ENCODE measurements around the gene LOXHD1.

Gene LOXHD1

DNA sequence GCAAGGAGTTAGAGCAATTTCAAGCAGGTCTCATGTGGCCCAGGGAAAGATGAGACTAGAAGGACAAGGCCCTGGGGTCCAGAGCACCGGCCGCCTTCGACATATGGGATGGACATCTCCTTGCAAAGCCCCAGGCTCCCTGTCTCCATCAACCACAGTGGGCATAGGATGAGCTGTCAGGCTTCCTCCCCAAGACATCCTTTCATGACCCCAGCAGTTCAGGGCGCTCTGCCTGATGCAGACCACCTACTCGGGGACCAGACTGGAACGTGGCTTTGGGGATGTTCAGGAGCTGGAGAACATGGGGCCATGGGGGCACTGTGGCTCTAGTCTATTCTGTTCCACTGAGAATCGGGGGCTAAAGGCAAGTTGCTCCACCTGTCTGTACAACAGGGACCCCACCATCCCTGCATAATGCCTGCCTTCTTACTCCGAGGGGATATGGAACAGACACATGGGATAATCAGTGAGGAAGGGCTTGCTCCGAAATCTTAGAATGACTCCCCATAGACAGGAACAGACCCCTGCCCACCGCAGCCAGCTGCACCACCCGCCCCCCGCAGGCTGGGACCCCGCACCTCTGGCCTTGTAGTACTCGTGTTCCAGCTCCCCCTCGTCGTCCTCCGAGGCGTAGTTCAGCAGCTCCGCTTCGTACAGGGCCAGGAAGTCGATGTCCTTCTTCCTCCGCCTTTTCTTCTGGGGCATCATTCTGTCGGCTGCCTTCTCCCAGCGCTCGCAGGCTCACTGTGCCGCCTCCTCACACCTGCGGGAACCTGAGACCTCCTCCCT lies 500 bp downstream of the LOXHD1 start:
- no peak overlapping the region for H3K27ac ChIP-seq
- H3K4me1 ChIP-seq: peaks cover 7% of the 10 kb centered on the region
- H3K36me3 ChIP-seq (ENCODE audit: control insufficient read depth, insufficient read depth, low read length): no peaks in the 10 kb centered on the region
- no peak overlapping the region for H2AFZ ChIP-seq
- H3K79me2 ChIP-seq: no peaks in the 10 kb centered on the region
- no peak overlapping the region for H3K4me2 ChIP-seq (ENCODE audit: low read length)
- no peak overlapping the region for H3K9ac ChIP-seq
- no peaks in the 10 kb centered on the region for H3K27me3 ChIP-seq (ENCODE audit: control insufficient read depth, insufficient read depth, low read length)
- TF ChIP-seq, protein P1, sequence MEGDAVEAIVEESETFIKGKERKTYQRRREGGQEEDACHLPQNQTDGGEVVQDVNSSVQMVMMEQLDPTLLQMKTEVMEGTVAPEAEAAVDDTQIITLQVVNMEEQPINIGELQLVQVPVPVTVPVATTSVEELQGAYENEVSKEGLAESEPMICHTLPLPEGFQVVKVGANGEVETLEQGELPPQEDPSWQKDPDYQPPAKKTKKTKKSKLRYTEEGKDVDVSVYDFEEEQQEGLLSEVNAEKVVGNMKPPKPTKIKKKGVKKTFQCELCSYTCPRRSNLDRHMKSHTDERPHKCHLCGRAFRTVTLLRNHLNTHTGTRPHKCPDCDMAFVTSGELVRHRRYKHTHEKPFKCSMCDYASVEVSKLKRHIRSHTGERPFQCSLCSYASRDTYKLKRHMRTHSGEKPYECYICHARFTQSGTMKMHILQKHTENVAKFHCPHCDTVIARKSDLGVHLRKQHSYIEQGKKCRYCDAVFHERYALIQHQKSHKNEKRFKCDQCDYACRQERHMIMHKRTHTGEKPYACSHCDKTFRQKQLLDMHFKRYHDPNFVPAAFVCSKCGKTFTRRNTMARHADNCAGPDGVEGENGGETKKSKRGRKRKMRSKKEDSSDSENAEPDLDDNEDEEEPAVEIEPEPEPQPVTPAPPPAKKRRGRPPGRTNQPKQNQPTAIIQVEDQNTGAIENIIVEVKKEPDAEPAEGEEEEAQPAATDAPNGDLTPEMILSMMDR (IDR thresholded peaks at IDR 0.05): no peak
- no peaks in the 10 kb centered on the region for H3K9me3 ChIP-seq (ENCODE audit: control insufficient read depth, low read length)
- no peak overlapping the region for H3K4me3 ChIP-seq (ENCODE audit: low read depth, low read length)

DNA sequence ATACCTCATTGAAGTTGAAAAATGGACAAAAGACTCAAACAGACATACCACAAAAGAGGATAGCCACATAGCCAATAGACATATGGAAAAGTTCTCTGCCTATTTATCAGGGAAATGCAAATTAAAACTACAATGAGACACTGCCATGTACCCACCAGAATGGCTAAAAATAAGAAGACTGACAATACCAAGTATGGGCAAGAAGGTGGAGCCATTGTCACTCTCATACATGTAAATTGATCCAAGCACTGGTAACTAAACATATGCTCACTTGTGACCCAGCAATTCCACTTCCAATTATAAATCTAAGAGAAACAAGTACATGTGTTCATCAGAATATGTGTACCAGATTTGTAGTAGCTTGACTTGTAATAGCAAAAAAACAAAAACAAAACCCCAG lies 4.6 kb downstream of the LOXHD1 start:
- H3K79me2 ChIP-seq: no peaks in the 10 kb centered on the region
- H2AFZ ChIP-seq: no peak overlapping the region
- TF ChIP-seq, protein P1 (IDR thresholded peaks at IDR 0.05): no peak
- H3K36me3 ChIP-seq (ENCODE audit: control insufficient read depth, insufficient read depth, low read length): no peaks in the 10 kb centered on the region
- H3K9me3 ChIP-seq (ENCODE audit: control insufficient read depth, low read length): no peaks in the 10 kb centered on the region
- H3K9ac ChIP-seq: no peak overlapping the region
- no peak overlapping the region for H3K4me3 ChIP-seq (ENCODE audit: low read depth, low read length)
- no peak overlapping the region for H3K27ac ChIP-seq
- no peaks in the 10 kb centered on the region for H3K27me3 ChIP-seq (ENCODE audit: control insufficient read depth, insufficient read depth, low read length)
- no peaks in the 10 kb centered on the region for H3K4me1 ChIP-seq
- no peak overlapping the region for H3K4me2 ChIP-seq (ENCODE audit: low read length)

DNA sequence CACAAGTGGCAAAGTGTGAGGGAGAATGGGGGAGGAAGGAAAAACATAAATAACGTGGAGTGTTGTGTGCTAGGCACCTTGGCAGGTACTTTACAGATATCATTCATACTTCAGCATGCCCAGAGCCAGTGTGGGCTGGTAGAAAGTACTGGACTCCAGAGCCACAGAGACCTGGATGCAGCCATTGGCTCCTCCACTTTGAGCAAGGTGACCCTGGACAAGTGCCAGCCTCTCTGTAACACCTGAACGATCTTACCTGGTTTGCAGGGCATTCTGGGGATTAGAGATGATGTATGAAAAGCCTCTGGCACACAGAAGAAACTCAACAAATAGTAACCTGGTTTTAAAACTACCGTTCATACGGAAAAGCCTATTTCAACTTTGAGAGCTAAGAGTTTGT lies 6.3 kb downstream of the LOXHD1 start:
- no peak overlapping the region for H3K9ac ChIP-seq
- H3K4me2 ChIP-seq (ENCODE audit: low read length): no peak overlapping the region
- H3K9me3 ChIP-seq (ENCODE audit: control insufficient read depth, low read length): no peaks in the 10 kb centered on the region
- H3K27ac ChIP-seq: no peak overlapping the region
- H3K79me2 ChIP-seq: no peaks in the 10 kb centered on the region
- H3K4me1 ChIP-seq: peaks cover 7% of the 10 kb centered on the region
- H3K4me3 ChIP-seq (ENCODE audit: low read depth, low read length): no peak overlapping the region
- no peaks in the 10 kb centered on the region for H3K36me3 ChIP-seq (ENCODE audit: control insufficient read depth, insufficient read depth, low read length)
- H2AFZ ChIP-seq: peak overlapping the region; percentile 3
- TF ChIP-seq, protein P1 (IDR thresholded peaks at IDR 0.05): no peak
- H3K27me3 ChIP-seq (ENCODE audit: control insufficient read depth, insufficient read depth, low read length): no peaks in the 10 kb centered on the region

DNA sequence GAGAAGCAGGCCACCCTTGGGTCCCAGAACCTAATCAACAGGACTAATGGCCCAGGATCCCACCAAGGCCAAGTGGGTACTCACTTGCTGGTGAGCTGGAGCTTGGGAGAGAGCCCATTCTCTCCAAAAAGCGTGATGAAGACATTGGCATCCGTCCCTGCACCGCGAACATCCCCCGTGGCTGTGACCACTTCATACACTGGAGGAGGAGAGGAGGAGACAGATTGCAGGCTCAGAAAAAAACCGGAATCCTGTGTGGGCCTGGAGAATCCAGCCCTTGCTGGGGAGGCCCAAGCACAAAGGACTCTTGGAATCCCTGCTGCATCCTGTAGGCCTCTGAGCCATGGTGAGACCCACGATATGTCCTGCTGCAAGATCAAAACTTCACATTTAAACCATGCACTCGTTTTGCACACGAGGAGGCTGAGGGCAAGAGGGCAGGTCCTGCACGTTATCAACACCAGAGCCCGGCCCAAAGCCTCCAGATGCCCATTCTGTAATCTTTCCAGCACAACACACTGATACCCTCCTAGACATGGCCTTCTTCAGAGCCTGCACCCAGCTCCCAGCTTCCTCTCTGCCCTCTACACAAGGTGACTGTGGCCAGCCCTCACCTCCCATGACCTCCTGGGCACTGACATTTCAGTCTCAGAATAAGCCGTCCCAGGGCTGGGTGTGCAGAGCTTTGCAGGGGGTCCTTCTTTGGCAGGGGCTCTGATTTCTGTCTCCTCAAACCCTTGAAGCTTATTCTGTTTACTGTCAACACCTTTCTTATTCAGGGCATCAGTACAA lies 7.8 kb downstream of the LOXHD1 start:
- Histone ChIP-seq H2AFZ (peak overlapping the region; percentile 57), H3K9ac (no peak overlapping the region), H3K27ac (no peak overlapping the region), H3K36me3 (ENCODE audit: control insufficient read depth, insufficient read depth, low read length) (no peaks in the 10 kb centered on the region), H3K4me1 (peaks cover 7% of the 10 kb centered on the region), H3K27me3 (ENCODE audit: control insufficient read depth, insufficient read depth, low read length) (no peaks in the 10 kb centered on the region), H3K9me3 (ENCODE audit: control insufficient read depth, low read length) (no peaks in the 10 kb centered on the region), H3K4me2 (ENCODE audit: low read length) (no peak overlapping the region), H3K4me3 (ENCODE audit: low read depth, low read length) (no peak overlapping the region), H3K79me2 (no peaks in the 10 kb centered on the region)
- TF ChIP-seq, protein P1 (IDR thresholded peaks at IDR 0.05): no peak
